Measurements from ENCODE around the gene RLN3. TPM values are rescaled to one million over a fixed set of nuclear protein-coding genes. Genes with fewer than 3 reads are reported as not detected.
A peak's percentile ranks its signal among the peaks of the same experiment; 100 is the strongest.

RLN3 gene
- total RNA-seq, 1 donor from 2014 or later, result not detected

- DNase-seq (ENCODE audit: low spot score), result no peak
- no peak for TF ChIP-seq CTCF (IDR thresholded peaks at IDR 0.05; ENCODE audit: unreplicated experiment)
- Mint-ChIP-seq H3K4me3 (ENCODE audit: unreplicated experiment) (no peak overlapping the region), H3K36me3 (ENCODE audit: low read depth, unreplicated experiment) (no peaks in the 10 kb centered on the region), H3K27me3 (ENCODE audit: unreplicated experiment) (peaks cover 14% of the 10 kb centered on the region), H3K27ac (ENCODE audit: unreplicated experiment) (no peak overlapping the region), H3K4me1 (ENCODE audit: unreplicated experiment) (peaks cover 21% of the 10 kb centered on the region), H3K9me3 (ENCODE audit: unreplicated experiment) (no peaks in the 10 kb centered on the region)
Measured at GRCh38 chr19:13983213-13983889, 44.6 kb upstream of the RLN3 start.

DNA sequence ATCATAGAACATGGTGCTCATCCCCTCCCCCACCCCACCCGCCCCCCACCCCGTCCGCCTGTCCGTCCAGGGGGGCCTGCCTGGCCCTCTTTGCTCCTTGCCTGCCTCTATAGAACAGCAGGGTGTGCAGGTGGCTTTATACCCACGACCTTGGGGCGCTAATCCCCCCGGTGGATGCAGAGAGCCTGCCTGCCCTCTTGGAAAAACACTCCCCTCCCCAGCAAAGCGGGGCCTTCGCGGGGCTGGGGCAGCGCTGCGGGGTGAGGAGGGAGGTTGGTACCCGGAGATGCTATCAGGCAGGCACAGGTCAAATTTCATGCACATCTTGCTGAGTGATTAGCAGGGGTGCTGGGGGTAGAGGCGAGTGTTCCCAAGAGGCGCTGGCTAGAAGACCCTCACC lies 43.8 kb upstream of the RLN3 start:
- H3K27me3 Mint-ChIP-seq (ENCODE audit: unreplicated experiment), result peaks cover 15% of the 10 kb centered on the region
- TF ChIP-seq CTCF (IDR thresholded peaks at IDR 0.05; ENCODE audit: unreplicated experiment), result no peak
- no peak overlapping the region for H3K4me3 Mint-ChIP-seq (ENCODE audit: unreplicated experiment)
- H3K9me3 Mint-ChIP-seq (ENCODE audit: unreplicated experiment), result no peaks in the 10 kb centered on the region
- H3K4me1 Mint-ChIP-seq (ENCODE audit: unreplicated experiment), result peaks cover 21% of the 10 kb centered on the region
- DNase-seq (ENCODE audit: low spot score), result no peak
- H3K36me3 Mint-ChIP-seq (ENCODE audit: low read depth, unreplicated experiment), result no peaks in the 10 kb centered on the region
- no peak overlapping the region for H3K27ac Mint-ChIP-seq (ENCODE audit: unreplicated experiment)

DNA sequence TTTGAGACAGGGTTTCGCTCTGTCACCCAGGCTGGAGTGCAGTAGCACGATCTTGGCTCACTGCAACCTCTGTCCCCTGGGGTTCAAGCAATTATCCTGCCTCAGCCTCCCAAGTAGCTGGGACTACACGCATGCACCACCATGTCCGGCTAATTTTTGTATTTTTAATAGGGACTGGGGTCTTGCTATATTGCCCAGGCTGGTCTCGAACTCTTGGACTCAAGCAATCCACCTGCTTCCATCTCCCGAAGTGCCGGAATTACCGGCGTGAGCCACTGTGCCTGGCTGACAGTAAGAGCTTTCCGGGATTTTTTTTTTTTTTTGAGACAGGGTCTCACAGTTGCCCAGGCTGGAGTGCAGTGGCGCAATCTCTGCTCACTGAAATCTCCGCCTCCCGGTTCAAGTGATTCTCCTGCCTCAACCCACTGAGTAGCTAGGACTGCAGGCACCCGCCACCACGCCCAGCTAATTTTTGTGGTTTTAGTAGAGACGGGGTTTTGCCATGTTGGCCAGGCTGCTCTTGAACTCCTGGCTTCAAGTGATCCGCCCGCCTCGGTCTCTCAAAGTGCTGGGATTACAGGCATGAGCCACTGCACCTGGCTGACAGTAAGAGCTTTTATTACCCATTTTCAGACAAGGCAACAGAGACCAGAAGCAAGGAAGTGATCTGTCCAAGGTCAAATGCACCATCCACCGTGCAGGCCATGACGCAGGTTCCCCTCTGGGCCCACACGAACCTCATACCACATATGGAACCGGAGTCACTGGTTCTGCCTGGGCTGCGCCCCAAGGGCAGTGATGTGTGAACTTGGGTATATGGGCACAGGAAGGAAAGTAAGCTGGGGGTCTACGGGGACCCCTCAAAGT lies 42.8 kb upstream of the RLN3 start:
- no peaks in the 10 kb centered on the region for H3K9me3 Mint-ChIP-seq (ENCODE audit: unreplicated experiment)
- DNase-seq (ENCODE audit: low spot score), result no peak
- H3K4me3 Mint-ChIP-seq (ENCODE audit: unreplicated experiment), result peak overlapping the region; percentile 24
- peaks cover 16% of the 10 kb centered on the region for H3K27me3 Mint-ChIP-seq (ENCODE audit: unreplicated experiment)
- H3K27ac Mint-ChIP-seq (ENCODE audit: unreplicated experiment), result peak overlapping the region; percentile 13
- peaks cover 6% of the 10 kb centered on the region for H3K36me3 Mint-ChIP-seq (ENCODE audit: low read depth, unreplicated experiment)
- TF ChIP-seq CTCF (IDR thresholded peaks at IDR 0.05; ENCODE audit: unreplicated experiment), result no peak
- peaks cover 18% of the 10 kb centered on the region for H3K4me1 Mint-ChIP-seq (ENCODE audit: unreplicated experiment)

DNA sequence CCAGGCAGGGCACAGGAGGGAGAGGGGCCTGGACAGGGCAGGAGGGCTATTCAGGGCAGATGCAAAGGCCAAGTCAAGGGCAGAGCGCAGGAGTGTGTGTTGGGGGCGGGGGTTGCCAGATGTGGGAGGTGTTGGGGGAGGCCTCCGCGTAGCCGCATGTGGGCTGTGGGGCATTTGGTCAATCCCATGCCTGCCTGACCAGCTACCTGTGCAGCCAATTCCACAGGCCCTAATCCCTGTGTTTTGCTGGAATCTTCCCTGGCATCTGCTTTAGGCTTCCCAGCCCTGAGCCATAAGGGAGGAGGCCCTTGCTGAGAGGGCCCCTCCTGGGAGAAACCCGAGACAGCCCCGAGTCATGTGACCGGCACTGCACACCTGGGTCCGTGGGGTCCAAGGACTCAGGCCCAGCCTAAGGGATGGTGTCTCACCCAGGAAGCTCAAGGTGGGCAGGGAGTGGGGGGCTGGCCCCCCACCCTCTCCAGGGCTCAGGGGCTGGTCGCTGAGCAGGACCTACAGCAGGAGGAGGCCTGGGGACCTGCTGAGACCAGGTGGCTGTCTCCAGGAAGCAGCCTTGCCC lies 42.1 kb upstream of the RLN3 start:
- peaks cover 9% of the 10 kb centered on the region for H3K36me3 Mint-ChIP-seq (ENCODE audit: low read depth, unreplicated experiment)
- DNase-seq (ENCODE audit: low spot score), result no peak
- peak overlapping the region; percentile 24 for H3K4me3 Mint-ChIP-seq (ENCODE audit: unreplicated experiment)
- TF ChIP-seq CTCF (IDR thresholded peaks at IDR 0.05; ENCODE audit: unreplicated experiment), result no peak
- peaks cover 16% of the 10 kb centered on the region for H3K27me3 Mint-ChIP-seq (ENCODE audit: unreplicated experiment)
- H3K27ac Mint-ChIP-seq (ENCODE audit: unreplicated experiment), result peak overlapping the region; percentile 13
- H3K4me1 Mint-ChIP-seq (ENCODE audit: unreplicated experiment), result peaks cover 18% of the 10 kb centered on the region
- no peaks in the 10 kb centered on the region for H3K9me3 Mint-ChIP-seq (ENCODE audit: unreplicated experiment)

Data from endothelial cell (in vitro differentiated cells).